Neural cell (in vitro differentiated cells): Measurements from ENCODE around the gene ZAP70. TPM values are rescaled to one million over a fixed set of nuclear protein-coding genes. Genes with fewer than 3 reads are reported as not detected.

ENCODE experiments used
- H2AFZ ChIP-seq: fragments of 200-600, 300-800 bp; sonication (generic), shearing (Covaris generic); 2 replicates; pipeline ENCODE4 v1.6.0; 2014; ENCODE audit warnings: low read depth, mild to moderate bottlenecking, antibody characterized with exemption, low read length, moderate library complexity
- H3F3A ChIP-seq: fragments of 200-600 bp; shearing (Covaris generic); 2 replicates; pipeline ENCODE4 v1.6.1; 2016; ENCODE audit warnings: mild to moderate bottlenecking, moderate library complexity, mixed read lengths, antibody characterized with exemption, low read length; ENCODE audit not compliant: insufficient read depth, poor library complexity, severe bottlenecking
- H3K27ac ChIP-seq: fragments of 200-600, 300-800 bp; sonication (generic), shearing (Covaris generic); 2 replicates; pipeline ENCODE4 v1.5.1; 2014; ENCODE audit warnings: mild to moderate bottlenecking, low read length, moderate library complexity
- H3K27me3 ChIP-seq: fragments of 300-800, 200-600 bp; sonication (generic), shearing (Covaris generic); 2 replicates; pipeline ENCODE4 v1.6.0; 2014; ENCODE audit warnings: mild to moderate bottlenecking, low read depth, low read length, moderate library complexity; ENCODE audit not compliant: insufficient read depth
- H3K36me3 ChIP-seq: fragments of 300-800, 200-600 bp; sonication (generic), shearing (Covaris generic); 2 replicates; pipeline ENCODE4 v1.5.1; 2014; ENCODE audit warnings: mild to moderate bottlenecking, antibody characterized with exemption, low read length, moderate library complexity; ENCODE audit not compliant: insufficient read depth
- H3K4me2 ChIP-seq: fragments of 300-800, 200-600 bp; sonication (generic), shearing (Covaris generic); 2 replicates; pipeline ENCODE4 v1.6.0; 2014; ENCODE audit warnings: mild to moderate bottlenecking, low read length
- H3K4me3 ChIP-seq: fragments of 300-800, 200-600 bp; sonication (generic), shearing (Covaris generic); 2 replicates; pipeline ENCODE4 v1.5.1; 2014; ENCODE audit warnings: mild to moderate bottlenecking, low read length, moderate library complexity
- H3K79me2 ChIP-seq: fragments of 200-600 bp; shearing (Covaris generic); replicated peaks from 2 replicates; pipeline ENCODE4 v1.6.0; 2014; ENCODE audit warnings: mild to moderate bottlenecking, low read length, moderate library complexity; ENCODE audit not compliant: insufficient read depth
- H3K9ac ChIP-seq: fragments of 300-800, 200-600 bp; sonication (generic), shearing (Covaris generic); 2 replicates; pipeline ENCODE4 v1.6.1; 2016; ENCODE audit warnings: mild to moderate bottlenecking, low read length, mixed read lengths
- H3K9me2 ChIP-seq: fragments of 200-600 bp; shearing (Covaris generic); 2 replicates; pipeline ENCODE4 v1.6.1; 2016; ENCODE audit warnings: mild to moderate bottlenecking, low read length, mixed read lengths; ENCODE audit not compliant: insufficient read depth
- H3K9me3 ChIP-seq: fragments of 200-600, 300-800 bp; sonication (generic), shearing (Covaris generic); 2 replicates; pipeline ENCODE4 v1.6.1; 2016; ENCODE audit warnings: mild to moderate bottlenecking, mixed run types, low read length, moderate library complexity, mixed read lengths
- H4K20me1 ChIP-seq: fragments of 200-600 bp; shearing (Covaris generic); 2 replicates; pipeline ENCODE4 v1.6.1; 2016; ENCODE audit warnings: mild to moderate bottlenecking, mixed run types; ENCODE audit not compliant: insufficient read depth
- EP300 ChIP-seq: fragments of 450-650 bp; conservative IDR thresholded peaks from 2 replicates; pipeline ENCODE4 v1.6.1; 2014; ENCODE audit warnings: antibody characterized with exemption, mild to moderate bottlenecking, moderate library complexity; ENCODE audit not compliant: poor library complexity, severe bottlenecking
- EZH2 ChIP-seq: fragments of 200-600, 300-800 bp; shearing (Covaris generic), sonication (generic); IDR thresholded peaks from 2 replicates; pipeline ENCODE4 v1.6.1; 2014; ENCODE audit warnings: antibody characterized with exemption, low read length, borderline replicate concordance, mild to moderate bottlenecking; ENCODE audit not compliant: insufficient read depth, poor library complexity, severe bottlenecking
- MXI1 ChIP-seq: fragments of 450-650 bp; conservative IDR thresholded peaks from 2 replicates; pipeline ENCODE4 v1.6.1; 2014; ENCODE audit warnings: antibody characterized with exemption, mild to moderate bottlenecking; ENCODE audit not compliant: poor library complexity, severe bottlenecking
- POLR2AphosphoS5 ChIP-seq: IDR thresholded peaks from 2 replicates; pipeline ENCODE4 v1.6.1; 2012
- RAD21 ChIP-seq: fragments of 450-650 bp; conservative IDR thresholded peaks from 2 replicates; pipeline ENCODE4 v1.6.1; 2014; ENCODE audit warnings: antibody characterized with exemption, mild to moderate bottlenecking, moderate library complexity
- SMC3 ChIP-seq: fragments of 450-650 bp; conservative IDR thresholded peaks from 2 replicates; pipeline ENCODE4 v1.6.1; 2014; ENCODE audit warnings: antibody characterized with exemption, mild to moderate bottlenecking, moderate library complexity; ENCODE audit not compliant: poor library complexity
- TAF1 ChIP-seq: IDR thresholded peaks from 2 replicates; pipeline ENCODE4 v1.6.1; 2012; ENCODE audit warnings: low read depth
- polyA plus RNA-seq: library from polyadenylated mRNA; depleted of rRNA; stranded (reverse); fragments of >200 nt; gene quantifications from 2 replicates; pipeline ENCODE4 v1.2.3, GENCODE V29; 2014
- TF ChIP-seq, protein P1 (sequence below): IDR thresholded peaks from 2 replicates; pipeline ENCODE4 v1.6.1; 2012; ENCODE audit warnings: borderline replicate concordance
- TF ChIP-seq, protein P2 (sequence below): fragments of 450-650 bp; IDR thresholded peaks from 2 replicates; pipeline ENCODE4 v1.5.1; 2014; ENCODE audit warnings: antibody characterized with exemption, mild to moderate bottlenecking, moderate library complexity; ENCODE audit not compliant: poor library complexity, severe bottlenecking

The ZAP70 gene
- polyA plus RNA-seq, 1 donor from 2014 or later: 0.59 TPM

DNA sequence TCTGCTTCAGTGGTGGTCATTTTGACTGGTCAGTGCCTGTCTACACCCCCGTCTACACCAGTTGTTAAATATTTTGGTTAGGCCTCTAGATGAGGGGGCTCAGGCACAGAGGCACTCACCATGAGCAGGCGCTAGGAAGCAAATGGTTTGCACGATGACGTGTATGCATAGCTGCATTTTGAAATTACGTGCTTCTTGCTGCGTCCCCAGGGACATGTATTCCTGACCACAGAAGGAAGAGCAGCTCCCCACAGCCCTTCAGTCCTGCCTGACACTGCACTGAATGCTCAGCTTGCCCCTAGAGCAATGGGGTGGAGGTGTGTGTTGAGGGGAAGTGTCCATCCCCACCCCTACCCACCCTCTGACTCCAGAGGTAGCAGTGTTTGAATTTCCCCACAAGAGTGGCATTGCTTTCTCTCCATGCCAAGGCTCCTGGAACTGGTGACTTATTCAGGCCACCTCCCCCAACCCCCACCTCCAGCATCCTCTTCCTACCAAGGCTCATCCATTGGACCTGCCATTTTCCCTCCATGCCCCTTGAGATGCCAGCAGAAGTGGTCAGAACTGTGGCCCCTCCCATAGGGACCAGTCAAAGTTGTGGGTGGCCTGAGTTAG lies 11.4 kb upstream of the ZAP70 start:
- no peaks in the 10 kb centered on the region for H3F3A ChIP-seq
- H3K27ac ChIP-seq: no peak overlapping the region
- no peaks in the 10 kb centered on the region for H4K20me1 ChIP-seq
- H3K4me3 ChIP-seq: no peak overlapping the region
- H3K9me3 ChIP-seq: no peaks in the 10 kb centered on the region
- no peaks in the 10 kb centered on the region for H3K36me3 ChIP-seq
- no peaks in the 10 kb centered on the region for H3K9me2 ChIP-seq
- H3K4me2 ChIP-seq: no peak overlapping the region
- H2AFZ ChIP-seq: no peak overlapping the region
- H3K9ac ChIP-seq: no peak overlapping the region
- no peaks in the 10 kb centered on the region for H3K27me3 ChIP-seq
- no peaks in the 10 kb centered on the region for H3K79me2 ChIP-seq
- no peak for TF ChIP-seq EP300

DNA sequence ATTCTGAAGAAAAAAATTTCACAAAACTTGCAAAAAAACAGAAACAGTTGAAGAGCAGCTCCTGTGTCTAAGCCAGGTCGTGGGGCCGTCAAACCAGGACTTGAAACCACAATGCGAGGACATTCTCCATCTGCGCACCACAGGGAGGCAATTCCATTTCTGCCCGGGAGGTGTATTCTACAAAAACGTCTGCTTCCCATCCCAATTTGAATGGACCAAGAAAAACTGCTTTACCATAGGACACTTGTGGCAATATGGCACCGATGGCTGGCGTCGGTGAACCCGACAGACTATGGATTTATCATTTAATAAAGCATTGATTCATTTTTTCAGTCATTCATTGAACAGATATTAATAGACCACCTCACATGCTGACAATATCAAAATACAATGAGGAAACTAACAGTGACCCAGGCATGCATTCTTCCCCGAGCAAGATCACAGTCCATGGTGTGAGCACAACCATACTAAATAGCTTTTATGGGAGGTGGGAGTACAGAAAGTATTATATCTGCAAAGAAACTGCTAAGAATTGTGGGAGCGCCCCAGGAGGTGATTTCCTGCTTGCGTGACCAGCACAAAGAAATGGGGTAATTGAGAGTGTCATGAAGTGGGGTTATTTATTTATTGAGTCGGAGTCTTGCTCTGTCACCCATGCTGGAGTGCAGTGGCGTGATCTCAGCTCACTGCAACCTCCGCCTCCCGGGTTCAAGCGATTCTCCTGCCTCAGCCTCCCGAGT lies 10.5 kb upstream of the ZAP70 start:
- Histone ChIP-seq H4K20me1 (no peaks in the 10 kb centered on the region), H3K27ac (no peak overlapping the region), H3K79me2 (no peaks in the 10 kb centered on the region), H2AFZ (no peak overlapping the region), H3K9ac (no peak overlapping the region), H3K36me3 (no peaks in the 10 kb centered on the region), H3K4me2 (no peak overlapping the region), H3K4me3 (no peak overlapping the region), H3K9me3 (no peaks in the 10 kb centered on the region), H3F3A (no peaks in the 10 kb centered on the region), H3K27me3 (no peaks in the 10 kb centered on the region), H3K9me2 (no peaks in the 10 kb centered on the region)
- TF ChIP-seq, protein P1, sequence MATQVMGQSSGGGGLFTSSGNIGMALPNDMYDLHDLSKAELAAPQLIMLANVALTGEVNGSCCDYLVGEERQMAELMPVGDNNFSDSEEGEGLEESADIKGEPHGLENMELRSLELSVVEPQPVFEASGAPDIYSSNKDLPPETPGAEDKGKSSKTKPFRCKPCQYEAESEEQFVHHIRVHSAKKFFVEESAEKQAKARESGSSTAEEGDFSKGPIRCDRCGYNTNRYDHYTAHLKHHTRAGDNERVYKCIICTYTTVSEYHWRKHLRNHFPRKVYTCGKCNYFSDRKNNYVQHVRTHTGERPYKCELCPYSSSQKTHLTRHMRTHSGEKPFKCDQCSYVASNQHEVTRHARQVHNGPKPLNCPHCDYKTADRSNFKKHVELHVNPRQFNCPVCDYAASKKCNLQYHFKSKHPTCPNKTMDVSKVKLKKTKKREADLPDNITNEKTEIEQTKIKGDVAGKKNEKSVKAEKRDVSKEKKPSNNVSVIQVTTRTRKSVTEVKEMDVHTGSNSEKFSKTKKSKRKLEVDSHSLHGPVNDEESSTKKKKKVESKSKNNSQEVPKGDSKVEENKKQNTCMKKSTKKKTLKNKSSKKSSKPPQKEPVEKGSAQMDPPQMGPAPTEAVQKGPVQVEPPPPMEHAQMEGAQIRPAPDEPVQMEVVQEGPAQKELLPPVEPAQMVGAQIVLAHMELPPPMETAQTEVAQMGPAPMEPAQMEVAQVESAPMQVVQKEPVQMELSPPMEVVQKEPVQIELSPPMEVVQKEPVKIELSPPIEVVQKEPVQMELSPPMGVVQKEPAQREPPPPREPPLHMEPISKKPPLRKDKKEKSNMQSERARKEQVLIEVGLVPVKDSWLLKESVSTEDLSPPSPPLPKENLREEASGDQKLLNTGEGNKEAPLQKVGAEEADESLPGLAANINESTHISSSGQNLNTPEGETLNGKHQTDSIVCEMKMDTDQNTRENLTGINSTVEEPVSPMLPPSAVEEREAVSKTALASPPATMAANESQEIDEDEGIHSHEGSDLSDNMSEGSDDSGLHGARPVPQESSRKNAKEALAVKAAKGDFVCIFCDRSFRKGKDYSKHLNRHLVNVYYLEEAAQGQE: no peak
- no peak for TF ChIP-seq RAD21
- TF ChIP-seq, protein P2, sequence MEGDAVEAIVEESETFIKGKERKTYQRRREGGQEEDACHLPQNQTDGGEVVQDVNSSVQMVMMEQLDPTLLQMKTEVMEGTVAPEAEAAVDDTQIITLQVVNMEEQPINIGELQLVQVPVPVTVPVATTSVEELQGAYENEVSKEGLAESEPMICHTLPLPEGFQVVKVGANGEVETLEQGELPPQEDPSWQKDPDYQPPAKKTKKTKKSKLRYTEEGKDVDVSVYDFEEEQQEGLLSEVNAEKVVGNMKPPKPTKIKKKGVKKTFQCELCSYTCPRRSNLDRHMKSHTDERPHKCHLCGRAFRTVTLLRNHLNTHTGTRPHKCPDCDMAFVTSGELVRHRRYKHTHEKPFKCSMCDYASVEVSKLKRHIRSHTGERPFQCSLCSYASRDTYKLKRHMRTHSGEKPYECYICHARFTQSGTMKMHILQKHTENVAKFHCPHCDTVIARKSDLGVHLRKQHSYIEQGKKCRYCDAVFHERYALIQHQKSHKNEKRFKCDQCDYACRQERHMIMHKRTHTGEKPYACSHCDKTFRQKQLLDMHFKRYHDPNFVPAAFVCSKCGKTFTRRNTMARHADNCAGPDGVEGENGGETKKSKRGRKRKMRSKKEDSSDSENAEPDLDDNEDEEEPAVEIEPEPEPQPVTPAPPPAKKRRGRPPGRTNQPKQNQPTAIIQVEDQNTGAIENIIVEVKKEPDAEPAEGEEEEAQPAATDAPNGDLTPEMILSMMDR: no peak
- TF ChIP-seq MXI1: no peak
- no peak for TF ChIP-seq EP300
- TF ChIP-seq TAF1: no peak
- TF ChIP-seq SMC3: no peak
- no peak for TF ChIP-seq EZH2
- no peak for TF ChIP-seq POLR2AphosphoS5
